Psoas muscle (tissue), 8 donors: ENCODE data around the gene AP1M1. TPM values are rescaled to one million over a fixed set of nuclear protein-coding genes. Genes with fewer than 3 reads are reported as not detected.

Experiments used
- ATAC-seq, 4 donors: fragments of 200-7000 bp; cut with Tn5 transposase; one replicate each; pipeline ENCODE4 v1.9.1; 2020; ENCODE audit warnings: moderate library complexity in 3 of 4, mild to moderate bottlenecking in 2 of 4
- DNase-seq, 2 donors: peaks; one replicate each; pipeline ENCODE4 v3.0.0-alpha.2; 2020
- H3K27ac ChIP-seq: fragments of 200-600 bp; one replicate; pipeline ENCODE4 v1.8.0; 2022
- H3K27me3 ChIP-seq, 3 donors: fragments of 200-600 bp in 1 of 3; one replicate each; pipeline versions ENCODE4 v1.6.1 to v1.8.0; 2013 to 2022; ENCODE audit warnings: low read length in 2 of 3, mild to moderate bottlenecking in 2 of 3, moderate library complexity in 1 of 3; ENCODE audit not compliant: insufficient read depth in 3 of 3
- H3K36me3 ChIP-seq, 2 donors: fragments of 200-600 bp in 1 of 2; one replicate each; pipeline versions ENCODE4 v1.6.1 to v1.8.0; 2013 to 2022; ENCODE audit warnings: low read depth in 1 of 2, mild to moderate bottlenecking in 1 of 2, moderate library complexity in 1 of 2; ENCODE audit not compliant: insufficient read depth in 1 of 2
- H3K4me1 ChIP-seq: fragments of 200-600 bp; one replicate; pipeline ENCODE4 v1.8.0; 2022
- H3K4me3 ChIP-seq: fragments of 200-600 bp; one replicate; pipeline ENCODE4 v1.8.0; 2022; ENCODE audit warnings: mild to moderate bottlenecking
- H3K9me3 ChIP-seq: fragments of 200-600 bp; one replicate; pipeline ENCODE4 v1.8.0; 2022
- CTCF ChIP-seq: fragments of 200-600 bp; IDR thresholded peaks from one replicate; pipeline ENCODE4 v1.8.0; 2022; ENCODE audit warnings: antibody characterized with exemption
- WGBS, 3 donors: extraction: QIAGEN DNeasy Blood & Tissue Kit; methylation state at CpG; one replicate each; pipeline versions ENCODE4 v1.1.6 to v1.1.7; 2013; 5-methylcytosine and 5-hydroxymethylcytosine counted together
- intact Hi-C, 2 donors: fragments of 100-400 bp; cut with DNase I; formaldehyde crosslinking; loops; one replicate each; pipeline versions ENCODE4 v1.11.0 to v1.14.2; 2022
- polyA plus RNA-seq, 3 donors: library from polyadenylated mRNA; stranded (reverse); fragments of 200-250 nt; gene quantifications; one replicate each; pipeline ENCODE4 v1.2.3, GENCODE V29; 2013
- total RNA-seq, 4 donors: library from RNA; stranded (reverse); fragmentation: NEBNext Ultra II Directional in 2 of 4; extraction: Animal tissue kit (Norgen Biotek cat#: 25700) in 2 of 4; gene quantifications; one replicate each; pipeline versions ENCODE4 v1.2.1 to v1.2.4, GENCODE V29; 2021 to 2023
- donor health status: healthy with polysubstance abuse.
- donor health status: DM: no; HTN: no; CAD: no; lungs with moderate emphysema.
- donor health status: Bipolar disorder and iron deficiency.
- donor health status: healthy.
- donor health status: DM: yes; HTN: yes; CAD: no.
- donor health status: DM: no; HTN: no; CAD: no.
- donor health status: DM: no; HTN: no; CAD: no.
- donor health status: DM: yes; HTN: yes; CAD: no.

Gene AP1M1
- total and polyA plus RNA-seq, 7 donors, result 40.5 to 102 (median 51.0) TPM

GRCh38 chr19:16205205-16206045 is 7.7 kb downstream of the AP1M1 start:
- DNase-seq (peak in 1 of 2 donors; percentile 13), ATAC-seq (no peak)
- Histone ChIP-seq H3K27me3 (no peaks in the 10 kb centered on the region), H3K9me3 (no peaks in the 10 kb centered on the region), H3K4me1 (peaks cover 6% of the 10 kb centered on the region), H3K36me3 (peaks cover 6 to 81% of the 10 kb centered on the region in 2 donors), H3K27ac (no peak overlapping the region), H3K4me3 (no peak overlapping the region)
- intact Hi-C loops, result no loop called here
- WGBS, 3 donors, result 58 to 76% (median 67%) methylated on average over 9 to 11 of the region's 11 CpGs
- no peak for TF ChIP-seq CTCF

- intact Hi-C loops, result no loop called here
- Histone ChIP-seq H3K27me3 (no peaks in the 10 kb centered on the region), H3K27ac (no peak overlapping the region), H3K9me3 (no peaks in the 10 kb centered on the region), H3K36me3 (peaks cover 6 to 83% of the 10 kb centered on the region in 2 donors), H3K4me3 (no peak overlapping the region), H3K4me1 (peaks cover 6% of the 10 kb centered on the region)
- no peak for TF ChIP-seq CTCF
- DNase-seq (peak in 1 of 2 donors; percentile 41), ATAC-seq (no peak)
- 81 to 82% (median 81%) methylated on average over 14 of the region's 14 CpGs for WGBS, 3 donors
Observed at GRCh38 chr19:16206046-16206605, 8.4 kb downstream of the AP1M1 start.

- intact Hi-C loops, result no loop called here
- Histone ChIP-seq H3K4me3 (no peak overlapping the region), H3K36me3 (peaks cover 6 to 88% of the 10 kb centered on the region in 2 donors), H3K4me1 (peaks cover 6% of the 10 kb centered on the region), H3K27me3 (no peaks in the 10 kb centered on the region), H3K27ac (no peak overlapping the region), H3K9me3 (no peaks in the 10 kb centered on the region)
- no peak for TF ChIP-seq CTCF
- no peak for DNase-seq
- ATAC-seq, result no peak
- 87 to 93% (median 90%) methylated on average over 7 of the region's 7 CpGs for WGBS, 3 donors
Observed at GRCh38 chr19:16206637-16207036, 8.9 kb downstream of the AP1M1 start.

GRCh38 chr19:16207063-16207462 is 9.4 kb downstream of the AP1M1 start:
- Histone ChIP-seq H3K4me1 (peaks cover 6% of the 10 kb centered on the region), H3K27me3 (no peaks in the 10 kb centered on the region), H3K27ac (no peak overlapping the region), H3K4me3 (no peak overlapping the region), H3K9me3 (no peaks in the 10 kb centered on the region), H3K36me3 (peaks cover 6 to 88% of the 10 kb centered on the region in 2 donors)
- ATAC-seq, result no peak
- WGBS, 3 donors, result 87 to 93% (median 91%) methylated on average over 10 of the region's 10 CpGs
- no peak for TF ChIP-seq CTCF
- intact Hi-C loops, result no loop called here
- no peak for DNase-seq
